HG02884 (cell line): ENCODE results near the gene FYCO1.

Experiments used
- ATAC-seq: cut with Tn5 transposase; IDR thresholded peaks from one replicate; pipeline ENCODE4 v1.9.1; 2021; ENCODE audit warnings: mild to moderate bottlenecking, moderate library complexity; ENCODE audit not compliant: unreplicated experiment

FYCO1 gene

GRCh38 chr3:45890405-45890804 lies 105.2 kb downstream of the FYCO1 start:
- ATAC-seq = no peak

- no peak for ATAC-seq
These were observed 106.3 kb downstream of the FYCO1 start for GRCh38 chr3:45889337-45889736.

- no peak for ATAC-seq
These were observed 107.7 kb downstream of the FYCO1 start for GRCh38 chr3:45887759-45888511.

GRCh38 chr3:45887285-45887684 lies 108.3 kb downstream of the FYCO1 start:
- ATAC-seq = no peak

- ATAC-seq = no peak
These were observed 109.5 kb downstream of the FYCO1 start, which contains the start of gene CCR9 for GRCh38 chr3:45885979-45886705. TSS of gene CCR9 (plus strand) at chr3:45886543. CDS start at chr3:45894934, 8,391 bp downstream.

GRCh38 chr3:45884368-45885201 lies 111.0 kb downstream of the FYCO1 start:
- no peak for ATAC-seq

- ATAC-seq = no peak
These were observed 114.3 kb downstream of the FYCO1 start for GRCh38 chr3:45881078-45882022.

- ATAC-seq = no peak
These were observed 114.9 kb downstream of the FYCO1 start for GRCh38 chr3:45880725-45881077.

- no peak for ATAC-seq
These were observed 117.5 kb downstream of the FYCO1 start for GRCh38 chr3:45878124-45878523.

GRCh38 chr3:45874677-45875346 lies 120.8 kb downstream of the FYCO1 start:
- no peak for ATAC-seq

- ATAC-seq = no peak
These were observed 122.0 kb downstream of the FYCO1 start for GRCh38 chr3:45873638-45874037.

GRCh38 chr3:45873036-45873435 lies 122.6 kb downstream of the FYCO1 start:
- no peak for ATAC-seq

GRCh38 chr3:45872569-45872968 lies 123.1 kb downstream of the FYCO1 start:
- no peak for ATAC-seq

GRCh38 chr3:45871780-45872179 lies 123.8 kb downstream of the FYCO1 start:
- no peak for ATAC-seq

- ATAC-seq = no peak
These were observed 125.5 kb downstream of the FYCO1 start for GRCh38 chr3:45870099-45870498.

- ATAC-seq = no peak
These were observed 126.0 kb downstream of the FYCO1 start for GRCh38 chr3:45869638-45870037.

GRCh38 chr3:45868650-45869049 lies 127.0 kb downstream of the FYCO1 start:
- ATAC-seq = no peak

GRCh38 chr3:45868213-45868612 lies 127.4 kb downstream of the FYCO1 start:
- no peak for ATAC-seq
